ENCODE measurements around the gene CDK5RAP3. TPM values are rescaled to one million over a fixed set of nuclear protein-coding genes. Genes with fewer than 3 reads are reported as not detected.

Gene CDK5RAP3
- total and polyA plus RNA-seq, 2 of the 13 experiments (the other 11 are each of a cell fraction or from before 2014, with no cell fraction given): 128 to 154 TPM

- TF ChIP-seq HIC2 (CRISPR knock-in tag; IDR thresholded peaks at IDR 0.05; ENCODE audit: low read depth) (peak; percentile 91), UBTF (CRISPR knock-in tag; IDR thresholded peaks at IDR 0.05) (peak; percentile 83), GLI4 (CRISPR knock-in tag; IDR thresholded peaks at IDR 0.05; ENCODE audit: borderline replicate concordance) (no peak), TBX2 (CRISPR knock-in tag; IDR thresholded peaks at IDR 0.05; ENCODE audit: borderline replicate concordance) (peak; percentile 49; the same call in 1 of the 2 replicates), ZNF709 (CRISPR knock-in tag; IDR thresholded peaks at IDR 0.05) (peak; percentile 22; the same call in 1 of the 2 replicates), GABPA (IDR thresholded peaks at IDR 0.05; ENCODE audit: low read depth, low read length) (no peak), GABPA (CRISPR knock-in tag; IDR thresholded peaks at IDR 0.05; ENCODE audit: low read depth) (no peak), ZXDC (CRISPR knock-in tag; IDR thresholded peaks at IDR 0.05) (no peak; the same call in 1 of the 2 replicates), GLMP (CRISPR knock-in tag; IDR thresholded peaks at IDR 0.05; ENCODE audit: borderline replicate concordance) (no peak), ELF3 (CRISPR knock-in tag; IDR thresholded peaks at IDR 0.05) (no peak), ZNF224 (CRISPR knock-in tag; IDR thresholded peaks at IDR 0.05) (no peak), SOX13 (IDR thresholded peaks at IDR 0.05) (no peak), SOX13 (CRISPR knock-in tag; conservative IDR thresholded peaks at IDR 0.05 in 1 of 2, IDR thresholded peaks at IDR 0.05 in 1 of 2) (0 out of 4 replicates have a peak, but pooled peaks of 1 of the 2 experiments have one; percentile 2), SNAPC4 (CRISPR knock-in tag; IDR thresholded peaks at IDR 0.05) (no peak)
Observed at GRCh38 chr17:48023400-48024148, 52.7 kb downstream of the CDK5RAP3 start (continued).
